HepG2 (cell line): ENCODE data around the gene CRIM1. TPM values are rescaled to one million over a fixed set of nuclear protein-coding genes. Genes with fewer than 3 reads are reported as not detected.

ENCODE experiments used
- ASH2L ChIP-seq: fragments of 300-600, 200-600 bp; sonication (generic); IDR thresholded peaks from 2 replicates; pipeline ENCODE4 v1.7.0; 2017; ENCODE audit warnings: low read depth, mild to moderate bottlenecking, moderate library complexity, mixed read lengths, low read length; ENCODE audit not compliant: insufficient read length
- EP300 ChIP-seq, 3 experiments: sonication (generic) in 1 of 3; formaldehyde crosslinking in 1 of 3; IDR thresholded peaks; 2 replicates each; pipeline versions ENCODE4 v1.5.1 to v1.6.1; 2011 to 2020; ENCODE audit warnings: low read depth in 2 of 3, low read length in 2 of 3, borderline replicate concordance in 1 of 3, improper control_type of control experiment in 1 of 3, mild to moderate bottlenecking in 1 of 3, missing genetic modification reagents in 1 of 3, moderate library complexity in 1 of 3
- FOXA1 ChIP-seq, 2 experiments: fragments of 450-650 bp in 1 of 2; sonication (generic) in 1 of 2; formaldehyde crosslinking in 1 of 2; IDR thresholded peaks; 2 replicates each; pipeline versions ENCODE4 v1.4.0 to v1.6.1; 2016 to 2020; ENCODE audit warnings: missing genetic modification reagents in 1 of 2
- FOXA3 ChIP-seq: IDR thresholded peaks from 2 replicates; pipeline ENCODE4 v1.6.1; 2016; ENCODE audit warnings: missing genetic modification reagents, missing compliant biosample characterization
- FOXO4 ChIP-seq: sonication (generic); formaldehyde crosslinking; conservative IDR thresholded peaks from 2 replicates; pipeline ENCODE4 v1.8.1; 2023; ENCODE audit warnings: missing genetic modification reagents
- FOXP1 ChIP-seq, 2 experiments: fragments of 450-650 bp in 1 of 2; IDR thresholded peaks; 2 replicates each; pipeline ENCODE4 v1.6.1; 2017 to 2018; ENCODE audit warnings: antibody characterized with exemption in 1 of 2
- GATAD2A ChIP-seq: IDR thresholded peaks from 2 replicates; pipeline ENCODE4 v1.6.1; 2016
- GFI1 ChIP-seq: sonication (generic); formaldehyde crosslinking; IDR thresholded peaks from 2 replicates; pipeline ENCODE4 v1.5.0; 2020; ENCODE audit warnings: missing genetic modification reagents, mild to moderate bottlenecking, borderline replicate concordance
- HNRNPK ChIP-seq: fragments of 200-400 bp; formaldehyde crosslinking; IDR thresholded peaks from 2 replicates; pipeline ENCODE4 v1.6.1; 2018; ENCODE audit warnings: low read length, low read depth, moderate library complexity, mild to moderate bottlenecking; ENCODE audit not compliant: poor library complexity, severe bottlenecking
- NFATC3 ChIP-seq: sonication (generic); formaldehyde crosslinking; IDR thresholded peaks from 2 replicates; pipeline ENCODE4 v1.5.1; 2020; ENCODE audit warnings: mild to moderate bottlenecking, missing genetic modification reagents
- PPARG ChIP-seq: conservative IDR thresholded peaks from 2 replicates; pipeline ENCODE4 v1.6.1; 2016; ENCODE audit warnings: missing biosample characterization, missing genetic modification reagents
- TCF12 ChIP-seq, 2 experiments: fragments of 450-650 bp in 1 of 2; sonication (generic) in 1 of 2; formaldehyde crosslinking in 1 of 2; IDR thresholded peaks; 2 replicates each; pipeline versions ENCODE4 v1.6.1 to v1.8.0; 2017 to 2022; ENCODE audit warnings: antibody characterized with exemption in 1 of 2, mild to moderate bottlenecking in 1 of 2, missing genetic modification reagents in 1 of 2, moderate library complexity in 1 of 2
- TIGD3 ChIP-seq: sonication (generic); formaldehyde crosslinking; IDR thresholded peaks from 2 replicates; pipeline ENCODE4 v1.5.1; 2020; ENCODE audit warnings: mild to moderate bottlenecking, missing genetic modification reagents, borderline replicate concordance
- ZBED4 ChIP-seq: sonication (generic); formaldehyde crosslinking; IDR thresholded peaks from 2 replicates; pipeline ENCODE4 v1.4.0; 2020; ENCODE audit warnings: missing genetic modification reagents, borderline replicate concordance
- ZFP37 ChIP-seq: sonication (generic); formaldehyde crosslinking; IDR thresholded peaks from 2 replicates; pipeline ENCODE4 v1.4.0; 2020; ENCODE audit warnings: missing genetic modification reagents, borderline replicate concordance
- ZGPAT ChIP-seq: IDR thresholded peaks from 2 replicates; pipeline ENCODE4 v1.6.1; 2016; ENCODE audit warnings: mild to moderate bottlenecking
- ZMAT5 ChIP-seq: sonication (generic); formaldehyde crosslinking; IDR thresholded peaks from 2 replicates; pipeline ENCODE4 v1.5.0; 2020; ENCODE audit warnings: mild to moderate bottlenecking, low read depth, missing genetic modification reagents, borderline replicate concordance
- ZNF530 ChIP-seq: sonication (generic); formaldehyde crosslinking; IDR thresholded peaks from 2 replicates; pipeline ENCODE4 v1.5.0; 2020; ENCODE audit warnings: low read depth, mild to moderate bottlenecking, missing genetic modification reagents
- ZNF589 ChIP-seq: sonication (generic); formaldehyde crosslinking; conservative IDR thresholded peaks from 2 replicates; pipeline ENCODE4 v1.8.0; 2022; ENCODE audit warnings: mild to moderate bottlenecking, moderate library complexity, missing genetic modification reagents
- ZNF790 ChIP-seq: sonication (generic); formaldehyde crosslinking; IDR thresholded peaks from 2 replicates; pipeline ENCODE4 v1.8.0; 2022; ENCODE audit warnings: missing genetic modification reagents, mild to moderate bottlenecking, borderline replicate concordance
- polyA plus RNA-seq, 8 experiments: library from polyadenylated mRNA; depleted of rRNA in 3 of 8; stranded (reverse) in 7 of 8; unstranded in 1 of 8; fragments of >200 nt; fragmentation: Illumina TruSeq in 4 of 8; extraction: Trizol in 4 of 8; gene quantifications; 2 replicates each; pipeline versions ENCODE4 v1.2.1 to v1.2.3, GENCODE V29; 2011 to 2016; ENCODE audit warnings: low read depth in 4 of 8, missing spikeins in 1 of 8, mixed read lengths in 1 of 8; ENCODE audit not compliant: insufficient read depth in 1 of 8
- total RNA-seq, 5 experiments: library from RNA; depleted of rRNA; stranded (reverse); fragments of >200 nt; fragmentation: Illumina TruSeq; extraction: Trizol; gene quantifications; 2 replicates each; pipeline ENCODE4 v1.2.3, GENCODE V29; 2016; ENCODE audit warnings: low read depth in 1 of 5

Gene CRIM1
- total and polyA plus RNA-seq, 2 of the 13 experiments (the other 11 are each of a cell fraction or from before 2014, with no cell fraction given), result 39.1 to 69.9 TPM

- no peak for TF ChIP-seq ZBED4 (CRISPR knock-in tag)
- TF ChIP-seq ZNF589 (CRISPR knock-in tag), result no peak
- no peak for TF ChIP-seq FOXO4 (CRISPR knock-in tag)
- no peak for TF ChIP-seq ZNF530 (CRISPR knock-in tag)
- TF ChIP-seq NFATC3 (CRISPR knock-in tag), result no peak
- TF ChIP-seq EP300 (IDR thresholded peaks at IDR 0.05; ENCODE audit: low read depth in 2 of 2, low read length in 2 of 2), result peak in 1 of 2 experiments; percentile 71; a peak in 2 of 4 replicates
- no peak for TF ChIP-seq EP300 (CRISPR knock-in tag; IDR thresholded peaks at IDR 0.05; ENCODE audit: borderline replicate concordance)
- no peak for TF ChIP-seq TCF12 (IDR thresholded peaks at IDR 0.05)
- TF ChIP-seq TCF12 (CRISPR knock-in tag; IDR thresholded peaks at IDR 0.05), result no peak
- no peak for TF ChIP-seq TIGD3 (CRISPR knock-in tag)
- TF ChIP-seq ASH2L, result peak; percentile 18
- TF ChIP-seq GATAD2A (CRISPR knock-in tag), result peak; percentile 57
- TF ChIP-seq ZGPAT (CRISPR knock-in tag), result peak; percentile 46; the same call in 1 of the 2 replicates
- TF ChIP-seq FOXA3 (CRISPR knock-in tag), result peak; percentile 93
- no peak for TF ChIP-seq ZFP37 (CRISPR knock-in tag)
- no peak for TF ChIP-seq FOXP1 (IDR thresholded peaks at IDR 0.05)
- TF ChIP-seq FOXP1 (CRISPR knock-in tag; IDR thresholded peaks at IDR 0.05), result peak; percentile 85
- TF ChIP-seq GFI1 (CRISPR knock-in tag), result 0 out of 2 replicates have a peak, but pooled peaks have one; percentile 18
- no peak for TF ChIP-seq HNRNPK
- TF ChIP-seq FOXA1 (IDR thresholded peaks at IDR 0.05), result peak; percentile 83
- peak; percentile 81 for TF ChIP-seq FOXA1 (CRISPR knock-in tag; IDR thresholded peaks at IDR 0.05)
- no peak for TF ChIP-seq ZMAT5 (CRISPR knock-in tag)
- no peak for TF ChIP-seq ZNF790
- peak; percentile 46; the same call in 1 of the 2 replicates for TF ChIP-seq PPARG (CRISPR knock-in tag)
Observed at GRCh38 chr2:36360834-36361233, 5.3 kb downstream of the CRIM1 start (continued).
